H1 (cell line): Measurements from ENCODE around the gene HSPD1. TPM values are rescaled to one million over a fixed set of nuclear protein-coding genes. Genes with fewer than 3 reads are reported as not detected.

Experiments
- ATF3 ChIP-seq: IDR thresholded peaks from 2 replicates; pipeline ENCODE4 v1.6.1; 2011; ENCODE audit warnings: low read depth, mild to moderate bottlenecking, low read length; ENCODE audit not compliant: insufficient read depth
- BRCA1 ChIP-seq: IDR thresholded peaks from 2 replicates; pipeline ENCODE4 v1.6.1; 2012; ENCODE audit warnings: low read depth, low read length, improper control_type of control experiment
- CEBPB ChIP-seq: IDR thresholded peaks from 2 replicates; pipeline ENCODE4 v1.6.1; 2012; ENCODE audit warnings: low read depth, low read length
- EP300 ChIP-seq, 2 experiments: IDR thresholded peaks; 1 replicate in 1 of 2; 2 replicates in 1 of 2; pipeline ENCODE4 v1.6.1; 2011 to 2012; ENCODE audit warnings: low read depth in 2 of 2, low read length in 2 of 2, mild to moderate bottlenecking in 2 of 2, borderline replicate concordance in 1 of 2, inconsistent platforms in 1 of 2, moderate library complexity in 1 of 2
- EZH2 ChIP-seq: fragments of 200-600 bp; sonication (generic); IDR thresholded peaks from 2 replicates; pipeline ENCODE4 v1.7.1; 2012; ENCODE audit warnings: low read depth, mild to moderate bottlenecking, moderate library complexity, low read length, inconsistent platforms; ENCODE audit not compliant: severe bottlenecking
- polyA plus RNA-seq, 7 experiments: library from polyadenylated mRNA; depleted of rRNA in 3 of 7; stranded (reverse) in 5 of 7; unstranded in 2 of 7; fragments of >200 nt in 5 of 7; fragments of 200-250 nt in 2 of 7; gene quantifications; 1 replicate in 5 of 7; 2 replicates in 1 of 7; 4 replicates in 1 of 7; pipeline versions ENCODE4 v1.2.1 to v1.2.3, GENCODE V29; 2011 to 2013; ENCODE audit warnings: missing spikeins in 2 of 7, mixed read lengths in 2 of 7
- total RNA-seq: library from RNA; stranded (reverse); fragmentation: NEBNext Ultra II Directional; extraction: Animal tissue kit (Norgen Biotek cat#: 25700); gene quantifications from 2 replicates; pipeline ENCODE4 v1.2.1, GENCODE V29; 2021
- TF ChIP-seq, protein P1 (sequence below): fragments of 300-600 bp; sonication (generic); IDR thresholded peaks from 2 replicates; pipeline ENCODE4 v1.7.1; 2012; ENCODE audit warnings: low read length, moderate library complexity, mild to moderate bottlenecking, inconsistent platforms; ENCODE audit not compliant: insufficient replicate concordance
- TF ChIP-seq, protein P2 (sequence below): IDR thresholded peaks from 2 replicates; pipeline ENCODE4 v1.6.1; 2012; ENCODE audit warnings: low read length, inconsistent platforms
- TF ChIP-seq, protein P3 (sequence below): IDR thresholded peaks from 2 replicates; pipeline ENCODE4 v1.6.1; 2012; ENCODE audit warnings: inconsistent platforms

HSPD1 gene
- total and polyA plus RNA-seq, 2 of the 8 experiments (the other 6 are each of a cell fraction or from before 2014, with no cell fraction given), result 221 to 1,108 TPM

- TF ChIP-seq, protein P1, sequence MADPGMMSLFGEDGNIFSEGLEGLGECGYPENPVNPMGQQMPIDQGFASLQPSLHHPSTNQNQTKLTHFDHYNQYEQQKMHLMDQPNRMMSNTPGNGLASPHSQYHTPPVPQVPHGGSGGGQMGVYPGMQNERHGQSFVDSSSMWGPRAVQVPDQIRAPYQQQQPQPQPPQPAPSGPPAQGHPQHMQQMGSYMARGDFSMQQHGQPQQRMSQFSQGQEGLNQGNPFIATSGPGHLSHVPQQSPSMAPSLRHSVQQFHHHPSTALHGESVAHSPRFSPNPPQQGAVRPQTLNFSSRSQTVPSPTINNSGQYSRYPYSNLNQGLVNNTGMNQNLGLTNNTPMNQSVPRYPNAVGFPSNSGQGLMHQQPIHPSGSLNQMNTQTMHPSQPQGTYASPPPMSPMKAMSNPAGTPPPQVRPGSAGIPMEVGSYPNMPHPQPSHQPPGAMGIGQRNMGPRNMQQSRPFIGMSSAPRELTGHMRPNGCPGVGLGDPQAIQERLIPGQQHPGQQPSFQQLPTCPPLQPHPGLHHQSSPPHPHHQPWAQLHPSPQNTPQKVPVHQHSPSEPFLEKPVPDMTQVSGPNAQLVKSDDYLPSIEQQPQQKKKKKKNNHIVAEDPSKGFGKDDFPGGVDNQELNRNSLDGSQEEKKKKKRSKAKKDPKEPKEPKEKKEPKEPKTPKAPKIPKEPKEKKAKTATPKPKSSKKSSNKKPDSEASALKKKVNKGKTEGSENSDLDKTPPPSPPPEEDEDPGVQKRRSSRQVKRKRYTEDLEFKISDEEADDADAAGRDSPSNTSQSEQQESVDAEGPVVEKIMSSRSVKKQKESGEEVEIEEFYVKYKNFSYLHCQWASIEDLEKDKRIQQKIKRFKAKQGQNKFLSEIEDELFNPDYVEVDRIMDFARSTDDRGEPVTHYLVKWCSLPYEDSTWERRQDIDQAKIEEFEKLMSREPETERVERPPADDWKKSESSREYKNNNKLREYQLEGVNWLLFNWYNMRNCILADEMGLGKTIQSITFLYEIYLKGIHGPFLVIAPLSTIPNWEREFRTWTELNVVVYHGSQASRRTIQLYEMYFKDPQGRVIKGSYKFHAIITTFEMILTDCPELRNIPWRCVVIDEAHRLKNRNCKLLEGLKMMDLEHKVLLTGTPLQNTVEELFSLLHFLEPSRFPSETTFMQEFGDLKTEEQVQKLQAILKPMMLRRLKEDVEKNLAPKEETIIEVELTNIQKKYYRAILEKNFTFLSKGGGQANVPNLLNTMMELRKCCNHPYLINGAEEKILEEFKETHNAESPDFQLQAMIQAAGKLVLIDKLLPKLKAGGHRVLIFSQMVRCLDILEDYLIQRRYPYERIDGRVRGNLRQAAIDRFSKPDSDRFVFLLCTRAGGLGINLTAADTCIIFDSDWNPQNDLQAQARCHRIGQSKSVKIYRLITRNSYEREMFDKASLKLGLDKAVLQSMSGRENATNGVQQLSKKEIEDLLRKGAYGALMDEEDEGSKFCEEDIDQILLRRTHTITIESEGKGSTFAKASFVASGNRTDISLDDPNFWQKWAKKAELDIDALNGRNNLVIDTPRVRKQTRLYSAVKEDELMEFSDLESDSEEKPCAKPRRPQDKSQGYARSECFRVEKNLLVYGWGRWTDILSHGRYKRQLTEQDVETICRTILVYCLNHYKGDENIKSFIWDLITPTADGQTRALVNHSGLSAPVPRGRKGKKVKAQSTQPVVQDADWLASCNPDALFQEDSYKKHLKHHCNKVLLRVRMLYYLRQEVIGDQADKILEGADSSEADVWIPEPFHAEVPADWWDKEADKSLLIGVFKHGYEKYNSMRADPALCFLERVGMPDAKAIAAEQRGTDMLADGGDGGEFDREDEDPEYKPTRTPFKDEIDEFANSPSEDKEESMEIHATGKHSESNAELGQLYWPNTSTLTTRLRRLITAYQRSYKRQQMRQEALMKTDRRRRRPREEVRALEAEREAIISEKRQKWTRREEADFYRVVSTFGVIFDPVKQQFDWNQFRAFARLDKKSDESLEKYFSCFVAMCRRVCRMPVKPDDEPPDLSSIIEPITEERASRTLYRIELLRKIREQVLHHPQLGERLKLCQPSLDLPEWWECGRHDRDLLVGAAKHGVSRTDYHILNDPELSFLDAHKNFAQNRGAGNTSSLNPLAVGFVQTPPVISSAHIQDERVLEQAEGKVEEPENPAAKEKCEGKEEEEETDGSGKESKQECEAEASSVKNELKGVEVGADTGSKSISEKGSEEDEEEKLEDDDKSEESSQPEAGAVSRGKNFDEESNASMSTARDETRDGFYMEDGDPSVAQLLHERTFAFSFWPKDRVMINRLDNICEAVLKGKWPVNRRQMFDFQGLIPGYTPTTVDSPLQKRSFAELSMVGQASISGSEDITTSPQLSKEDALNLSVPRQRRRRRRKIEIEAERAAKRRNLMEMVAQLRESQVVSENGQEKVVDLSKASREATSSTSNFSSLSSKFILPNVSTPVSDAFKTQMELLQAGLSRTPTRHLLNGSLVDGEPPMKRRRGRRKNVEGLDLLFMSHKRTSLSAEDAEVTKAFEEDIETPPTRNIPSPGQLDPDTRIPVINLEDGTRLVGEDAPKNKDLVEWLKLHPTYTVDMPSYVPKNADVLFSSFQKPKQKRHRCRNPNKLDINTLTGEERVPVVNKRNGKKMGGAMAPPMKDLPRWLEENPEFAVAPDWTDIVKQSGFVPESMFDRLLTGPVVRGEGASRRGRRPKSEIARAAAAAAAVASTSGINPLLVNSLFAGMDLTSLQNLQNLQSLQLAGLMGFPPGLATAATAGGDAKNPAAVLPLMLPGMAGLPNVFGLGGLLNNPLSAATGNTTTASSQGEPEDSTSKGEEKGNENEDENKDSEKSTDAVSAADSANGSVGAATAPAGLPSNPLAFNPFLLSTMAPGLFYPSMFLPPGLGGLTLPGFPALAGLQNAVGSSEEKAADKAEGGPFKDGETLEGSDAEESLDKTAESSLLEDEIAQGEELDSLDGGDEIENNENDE, result no peak
- TF ChIP-seq, protein P2, sequence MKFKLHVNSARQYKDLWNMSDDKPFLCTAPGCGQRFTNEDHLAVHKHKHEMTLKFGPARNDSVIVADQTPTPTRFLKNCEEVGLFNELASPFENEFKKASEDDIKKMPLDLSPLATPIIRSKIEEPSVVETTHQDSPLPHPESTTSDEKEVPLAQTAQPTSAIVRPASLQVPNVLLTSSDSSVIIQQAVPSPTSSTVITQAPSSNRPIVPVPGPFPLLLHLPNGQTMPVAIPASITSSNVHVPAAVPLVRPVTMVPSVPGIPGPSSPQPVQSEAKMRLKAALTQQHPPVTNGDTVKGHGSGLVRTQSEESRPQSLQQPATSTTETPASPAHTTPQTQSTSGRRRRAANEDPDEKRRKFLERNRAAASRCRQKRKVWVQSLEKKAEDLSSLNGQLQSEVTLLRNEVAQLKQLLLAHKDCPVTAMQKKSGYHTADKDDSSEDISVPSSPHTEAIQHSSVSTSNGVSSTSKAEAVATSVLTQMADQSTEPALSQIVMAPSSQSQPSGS, result no peak
- TF ChIP-seq BRCA1, result no peak
- no peak for TF ChIP-seq CEBPB
- no peak for TF ChIP-seq ATF3
- TF ChIP-seq EZH2, result no peak
- TF ChIP-seq, protein P3, sequence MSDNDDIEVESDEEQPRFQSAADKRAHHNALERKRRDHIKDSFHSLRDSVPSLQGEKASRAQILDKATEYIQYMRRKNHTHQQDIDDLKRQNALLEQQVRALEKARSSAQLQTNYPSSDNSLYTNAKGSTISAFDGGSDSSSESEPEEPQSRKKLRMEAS, result no peak
- no peak for TF ChIP-seq EP300 (IDR thresholded peaks at IDR 0.05; ENCODE audit: borderline replicate concordance in 1 of 2, low read depth in 2 of 2, low read length in 2 of 2)
These were observed 56.8 kb downstream of the HSPD1 start (continued) for GRCh38 chr2:197442857-197443256.
